Measurements from ENCODE around the gene PLD3.

PLD3 gene

DNA sequence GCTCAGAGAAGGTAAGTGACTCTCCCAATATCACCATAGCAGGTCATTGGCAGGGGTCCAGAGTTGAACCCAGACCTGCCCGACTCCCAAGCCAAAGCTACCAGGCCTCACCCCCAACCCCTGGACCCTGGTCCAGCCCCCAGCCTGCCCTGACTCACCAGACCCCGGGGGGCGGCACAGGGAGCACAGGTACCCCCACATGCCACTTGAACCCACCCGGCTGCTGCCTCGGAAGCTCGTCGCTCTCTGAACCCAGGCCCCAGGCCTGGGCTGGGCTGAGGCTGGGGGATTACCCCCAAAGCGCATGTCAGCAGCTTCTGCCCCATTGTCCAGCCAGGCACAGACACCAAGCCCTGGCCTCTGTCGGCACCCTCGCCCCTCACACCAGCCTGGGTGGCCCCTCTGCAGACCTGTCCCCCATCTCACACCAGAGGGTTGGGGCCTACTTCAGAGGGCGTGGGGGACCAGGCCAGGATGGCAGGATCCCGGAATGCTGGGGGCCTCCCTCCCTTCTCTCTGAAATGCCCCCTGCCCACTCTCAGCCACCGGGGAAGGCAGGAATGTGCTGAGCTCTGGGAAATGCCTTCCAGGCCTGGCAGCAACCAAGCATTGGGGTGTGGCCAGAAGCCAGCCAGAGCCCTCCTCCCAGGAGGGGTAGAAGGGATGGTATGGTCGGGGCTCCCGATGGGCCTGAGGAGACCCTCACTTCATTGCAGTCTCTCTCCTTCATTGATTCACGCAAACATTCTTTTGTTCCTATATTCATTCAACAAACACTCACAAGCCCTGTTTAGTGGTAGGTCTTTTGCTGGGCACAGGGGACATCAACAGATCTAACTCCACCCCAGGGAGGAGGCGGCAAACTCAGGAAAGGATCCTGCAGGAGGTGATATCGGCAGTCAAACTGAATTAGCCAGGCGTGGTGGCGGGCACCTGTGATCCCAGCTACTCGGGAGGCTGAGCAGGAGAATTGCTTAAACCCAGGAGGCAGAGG is 66.3 kb downstream of the PLD3 start:
- no peak for DNase-seq

DNA sequence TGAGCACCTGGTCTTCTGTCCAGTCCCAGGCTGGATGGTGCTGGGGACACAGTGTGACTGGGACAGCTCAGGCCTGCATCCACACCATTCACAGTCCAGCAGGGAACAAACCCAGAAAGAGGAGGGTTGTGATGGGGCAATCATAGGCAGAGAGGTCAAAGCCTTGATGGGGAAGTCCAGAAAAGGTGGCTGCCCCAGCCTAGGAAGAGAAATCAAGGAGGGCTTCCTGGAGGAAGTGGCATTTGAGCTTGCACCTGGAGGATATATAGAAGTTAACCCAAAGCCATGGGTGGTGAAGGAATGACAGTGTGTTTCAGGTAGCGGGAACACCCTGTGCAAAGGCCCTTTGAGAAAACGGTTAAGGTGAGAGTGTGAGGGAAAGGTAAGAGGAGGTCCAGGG is 67.3 kb downstream of the PLD3 start:
- DNase-seq, result no peak

DNA sequence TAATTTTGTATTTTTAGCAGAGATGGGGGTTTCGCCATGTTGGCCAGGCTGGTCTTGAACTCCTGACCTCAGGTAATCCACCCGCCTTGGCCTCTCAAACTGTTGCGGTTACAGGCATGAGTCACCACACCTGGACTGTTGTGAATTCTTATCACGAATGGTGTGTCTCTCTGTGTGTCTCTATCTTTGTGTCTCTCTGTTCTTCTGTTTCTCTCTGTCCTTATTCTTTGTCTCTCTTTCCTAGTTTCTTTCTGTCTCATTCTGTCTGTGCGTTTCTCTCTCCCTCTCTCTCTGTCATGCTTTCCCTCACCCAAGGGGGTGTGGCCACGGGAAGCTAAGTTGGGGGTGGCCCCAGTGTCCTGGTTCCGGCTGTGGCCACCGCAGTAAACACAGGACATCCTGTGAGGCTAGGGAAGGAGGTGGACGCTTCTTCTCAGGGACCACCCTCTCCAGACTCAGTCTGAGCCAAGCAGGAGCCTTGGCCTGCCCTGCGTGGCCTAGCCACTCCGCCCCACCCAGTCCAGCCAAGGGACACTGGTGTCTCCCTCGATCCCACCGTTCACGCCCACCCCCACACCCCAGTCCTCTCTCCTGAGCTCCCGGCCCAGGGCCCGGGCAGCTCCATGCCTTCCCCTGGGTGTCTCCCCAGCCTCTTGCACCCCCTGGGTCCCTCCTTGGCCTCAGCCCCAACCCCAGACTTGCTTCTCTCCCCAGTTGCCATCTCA is 68.6 kb downstream of the PLD3 start:
- DNase-seq, result no peak

DNA sequence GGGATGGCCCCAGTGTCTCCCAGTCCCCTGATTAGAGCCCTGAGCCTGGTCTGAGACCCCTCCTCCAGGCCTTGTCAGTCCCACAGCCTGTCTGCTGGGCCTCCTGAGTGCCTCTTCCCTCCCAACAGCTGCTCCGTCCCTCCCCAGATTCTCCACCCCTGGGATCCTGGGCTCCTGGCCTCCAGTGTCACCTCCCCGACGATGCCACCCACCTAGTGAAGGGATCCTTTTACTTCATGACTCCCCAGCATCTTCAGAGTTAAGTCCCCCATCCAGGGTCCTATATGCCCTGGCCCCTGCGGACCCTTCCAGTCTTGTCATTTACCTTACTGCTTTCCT is 69.1 kb downstream of the PLD3 start:
- no peak for DNase-seq

DNA sequence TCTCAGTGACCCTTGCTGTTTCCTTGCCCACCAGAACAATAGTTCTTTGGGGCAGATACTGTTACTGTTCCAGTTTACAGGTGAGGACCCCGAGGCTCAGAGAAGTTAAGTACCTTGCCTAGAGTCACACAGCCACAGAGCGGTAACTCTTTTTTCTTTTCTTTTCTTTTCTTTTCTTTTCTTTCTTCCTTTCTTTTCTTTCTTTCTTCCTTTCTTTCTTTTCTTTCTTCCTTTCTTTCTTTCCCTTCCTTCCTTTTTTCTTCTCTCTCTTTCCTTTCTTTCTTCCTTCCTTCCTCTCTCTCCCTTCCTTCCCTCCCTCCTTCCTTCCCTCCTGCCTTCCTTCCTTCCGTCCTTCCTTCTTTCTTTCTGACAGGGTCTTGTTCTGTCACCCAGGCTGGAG is 69.5 kb downstream of the PLD3 start:
- no peak for DNase-seq

DNA sequence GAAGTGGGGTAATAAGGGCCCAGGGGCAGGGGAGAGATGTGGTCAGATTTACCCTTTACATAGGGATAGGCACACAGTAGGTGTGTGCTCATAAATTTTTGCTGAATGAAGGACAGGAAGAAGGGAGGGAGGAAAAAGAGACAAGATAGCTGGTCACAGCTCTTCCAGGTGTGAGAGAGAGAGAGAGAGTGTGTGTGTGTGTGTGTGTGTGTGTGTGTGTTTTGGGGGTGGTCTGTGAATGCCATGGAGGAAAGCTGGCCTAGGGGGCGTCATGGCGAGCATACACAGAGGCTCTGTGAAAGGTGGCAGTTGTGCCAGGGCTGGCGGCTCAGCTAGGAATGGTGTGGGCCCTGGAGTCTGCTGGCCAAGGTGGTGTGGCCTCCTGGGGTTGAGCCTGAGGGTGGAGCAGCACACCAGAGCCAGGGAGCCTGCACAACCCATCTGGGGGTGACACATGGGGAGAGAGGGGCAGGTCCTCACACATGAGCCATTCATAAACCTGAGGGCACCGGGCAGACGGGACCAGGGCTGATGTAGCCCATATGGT is 70.6 kb downstream of the PLD3 start:
- DNase-seq, result no peak

DNA sequence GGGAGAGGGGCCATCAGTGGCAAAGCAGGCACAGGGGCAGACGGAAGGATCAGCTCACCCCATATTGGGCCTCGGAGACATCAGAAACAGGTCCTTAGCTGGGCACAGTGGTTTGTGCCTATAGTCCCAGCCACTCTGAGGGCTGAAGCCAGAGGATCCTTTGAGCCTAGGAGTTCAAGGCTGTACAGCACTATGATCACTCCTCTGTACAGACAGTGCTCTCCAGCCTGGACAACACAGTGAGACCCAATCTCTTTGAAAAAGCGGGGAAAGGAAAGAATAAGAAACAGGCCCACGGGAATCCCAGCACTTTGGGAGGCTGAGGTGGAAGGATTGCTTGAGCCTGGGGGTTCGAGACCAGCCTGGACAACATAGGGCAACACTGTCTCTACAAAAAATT is 71.3 kb downstream of the PLD3 start:
- DNase-seq, result no peak

DNA sequence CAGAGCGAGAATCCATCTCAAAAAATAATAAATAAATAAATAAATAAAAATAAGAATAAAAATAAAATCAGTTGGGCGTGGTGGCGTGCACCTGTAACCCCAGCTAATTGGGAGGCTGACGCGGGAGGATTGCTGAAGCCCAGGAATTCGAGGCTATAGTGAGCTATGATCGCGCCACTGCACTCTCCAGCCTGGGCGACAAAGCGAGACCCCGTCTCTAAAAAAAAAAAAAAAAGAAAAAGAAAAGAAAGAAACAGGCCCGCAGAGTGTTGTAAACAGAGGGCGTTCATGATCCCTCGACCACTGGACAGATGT is 71.9 kb downstream of the PLD3 start:
- no peak for DNase-seq

DNA sequence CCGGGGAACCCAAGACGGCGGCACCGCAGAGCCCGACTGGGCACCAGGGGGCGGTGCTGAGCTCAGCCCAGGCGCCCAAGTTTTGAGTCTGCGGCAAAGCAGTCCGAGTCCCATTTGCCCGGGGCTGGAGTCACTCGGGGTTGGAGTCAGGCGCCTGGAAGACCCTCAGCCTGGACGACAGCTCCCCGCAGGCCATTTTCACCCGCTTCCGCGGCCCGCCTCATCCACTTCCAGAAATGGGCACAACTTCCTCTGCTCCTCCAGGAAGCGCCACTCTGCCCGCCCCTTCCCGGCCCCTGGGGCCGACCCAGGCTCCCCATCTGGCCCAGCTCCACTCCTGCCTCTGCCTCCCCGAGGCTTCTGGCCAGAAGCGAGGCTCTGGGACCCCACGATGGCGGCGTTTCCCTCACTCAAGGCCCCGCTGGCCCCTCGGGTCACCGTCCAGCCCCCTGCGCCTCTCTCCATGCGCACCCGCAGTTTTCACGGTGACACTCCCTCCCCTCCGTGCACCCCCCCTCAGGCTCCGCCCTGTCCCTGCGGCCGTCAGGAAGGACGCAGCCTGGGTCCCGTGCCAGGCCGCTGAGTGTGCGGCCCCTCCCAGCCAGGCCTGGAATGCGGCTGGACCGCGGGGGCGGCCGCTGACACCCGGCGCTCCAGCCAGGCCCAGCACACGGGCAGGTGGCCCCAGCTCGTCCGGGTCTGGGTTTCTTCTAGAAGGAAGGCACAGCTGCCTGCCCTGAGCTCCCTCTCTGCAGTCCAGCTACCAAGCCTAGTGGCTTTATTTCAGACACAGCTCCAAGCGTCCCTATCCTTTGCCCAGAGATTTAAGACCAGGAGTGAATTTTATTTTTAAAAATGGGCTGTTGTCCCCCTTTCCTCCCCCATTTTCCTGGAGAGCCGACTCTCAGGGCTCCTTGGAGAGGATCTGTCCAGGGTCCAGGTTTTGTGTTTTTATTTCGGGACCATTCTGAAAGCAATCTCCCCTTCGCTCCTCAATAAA is 72.6 kb downstream of the PLD3 start:
- DNase-seq, result peak; percentile 97

DNA sequence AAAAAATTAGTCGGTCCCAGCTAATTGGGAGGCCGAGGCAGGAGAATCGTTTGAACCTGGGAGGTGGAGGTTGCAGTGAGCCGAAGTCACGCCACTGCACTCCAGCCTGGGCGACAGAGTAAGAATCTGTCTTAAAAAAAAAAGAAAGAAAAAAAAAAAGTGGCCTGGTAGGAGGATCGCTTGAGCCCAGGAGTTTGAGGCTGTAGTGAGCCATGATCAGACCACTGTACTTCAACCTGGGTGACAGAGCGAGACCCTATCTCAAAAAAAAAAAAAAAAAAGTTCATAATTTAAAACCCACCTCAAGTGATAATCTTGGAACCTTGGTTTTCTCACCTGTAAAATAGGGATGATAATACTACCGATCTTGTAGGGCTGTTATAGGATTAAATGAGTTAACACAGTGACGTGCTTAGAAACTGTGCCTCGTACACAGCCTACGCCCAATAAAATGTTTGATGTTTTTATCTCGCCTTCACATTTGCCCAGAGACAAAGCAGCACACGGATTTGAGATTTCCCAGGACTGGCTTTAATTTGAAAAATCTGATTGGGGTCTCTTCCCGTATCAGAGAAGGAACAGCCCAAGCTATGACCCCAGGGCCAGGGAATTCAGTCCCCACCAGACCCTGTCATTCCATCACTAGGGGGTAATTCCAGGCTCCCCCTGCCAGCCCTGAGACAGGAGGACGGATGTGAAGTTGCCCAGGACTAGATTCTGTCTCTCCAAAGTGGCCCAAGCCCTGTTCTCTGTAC is 73.7 kb downstream of the PLD3 start:
- no peak for DNase-seq

DNA sequence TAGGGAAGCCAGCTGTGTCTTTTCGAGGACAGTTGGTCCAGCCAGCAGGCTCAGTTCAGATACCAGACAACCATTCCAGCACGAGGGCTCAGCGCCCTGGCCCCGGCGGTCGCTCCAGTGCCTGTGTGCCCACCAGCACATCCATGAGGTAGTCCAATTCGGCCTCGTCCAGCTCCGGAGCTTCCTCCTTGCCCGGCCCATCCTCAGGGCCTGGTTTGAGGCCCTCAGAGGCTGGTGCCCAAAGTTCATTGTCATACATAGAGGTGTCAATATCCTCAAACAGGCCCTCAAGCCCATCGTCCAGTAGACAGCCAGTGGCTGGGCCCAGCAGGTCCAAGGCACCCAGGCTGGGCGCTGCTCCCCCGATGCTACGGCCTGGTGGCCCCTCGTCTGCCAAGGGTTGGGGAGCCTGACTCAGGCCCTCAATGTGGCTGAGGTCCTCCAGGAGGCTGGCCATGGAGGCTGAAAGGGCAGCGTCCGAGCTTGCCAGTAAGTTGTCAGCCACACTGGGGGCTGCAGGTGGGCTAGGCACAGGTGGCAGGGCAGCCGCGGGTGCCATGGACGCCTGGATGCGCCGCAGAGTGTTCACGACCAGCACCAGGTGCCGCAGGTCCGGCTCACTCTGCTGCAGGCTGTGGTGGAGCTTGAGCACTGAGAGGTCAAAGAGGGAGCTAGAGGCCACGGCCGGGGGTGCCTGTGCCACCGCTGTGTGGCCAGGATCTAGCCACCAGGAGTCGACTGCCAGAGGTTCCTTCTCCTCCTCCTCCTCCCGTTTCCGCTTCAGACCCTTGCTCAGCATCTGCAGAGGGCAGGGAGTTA is 74.5 kb downstream of the PLD3 start:
- DNase-seq, result no peak

DNA sequence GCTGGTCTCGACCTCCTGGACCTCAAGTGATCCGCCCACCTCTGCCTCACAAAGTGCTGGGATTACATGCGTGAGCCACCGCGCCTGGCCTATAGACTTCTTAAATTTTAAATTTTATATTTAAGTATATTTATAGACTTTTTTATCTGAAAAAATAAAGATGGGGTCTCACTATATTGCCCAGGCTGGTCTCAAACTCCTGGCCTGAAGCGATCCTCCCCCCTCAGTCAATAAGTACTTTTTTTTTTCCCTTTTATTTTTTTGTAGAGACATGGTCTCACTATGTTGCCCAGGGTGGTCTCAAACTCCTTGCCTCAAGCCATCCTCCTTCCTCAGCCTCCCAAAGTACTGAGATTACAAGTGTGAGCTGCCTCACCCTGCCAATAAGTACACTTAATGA is 75.4 kb downstream of the PLD3 start:
- DNase-seq, result no peak

DNA sequence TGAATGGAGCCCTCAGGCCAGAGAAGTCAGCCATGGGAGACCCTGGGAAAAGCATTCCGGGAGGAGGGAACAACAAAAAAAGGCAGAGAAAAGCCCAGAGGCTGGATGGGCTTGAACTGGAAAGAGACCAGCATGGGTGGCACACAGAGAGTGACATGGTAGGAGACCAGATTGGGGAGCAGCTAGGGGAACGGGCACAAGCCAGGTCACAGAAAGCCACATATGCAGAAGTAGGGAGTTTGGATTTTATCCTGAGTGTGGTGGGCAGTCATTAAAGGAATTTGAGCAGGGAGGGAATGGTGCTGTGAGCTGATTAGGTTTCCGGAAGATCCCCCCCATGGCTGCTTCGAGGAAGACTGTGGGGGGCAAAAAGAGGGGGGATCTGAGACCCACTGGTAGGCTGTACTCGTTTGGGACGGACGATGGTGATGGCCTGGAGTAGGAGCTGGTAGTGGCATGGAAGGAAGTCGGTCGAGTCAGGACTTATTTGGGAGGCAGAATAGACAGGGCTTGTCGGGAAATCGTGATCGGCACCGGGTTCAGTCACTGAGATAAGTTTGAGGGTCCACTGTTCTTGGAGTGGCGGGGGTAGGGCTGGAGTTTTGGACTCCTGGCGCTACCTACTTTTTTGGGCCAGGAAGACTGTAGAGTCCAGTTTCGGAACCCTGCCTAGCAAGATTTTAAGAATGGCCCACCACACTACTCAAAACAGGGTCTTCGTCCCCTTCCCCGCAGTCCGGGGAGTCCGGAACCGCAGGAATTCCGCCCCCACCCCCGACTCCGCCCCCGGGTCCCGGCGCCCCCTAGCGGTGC is 76.3 kb downstream of the PLD3 start:
- peak; percentile 54 for DNase-seq

DNA sequence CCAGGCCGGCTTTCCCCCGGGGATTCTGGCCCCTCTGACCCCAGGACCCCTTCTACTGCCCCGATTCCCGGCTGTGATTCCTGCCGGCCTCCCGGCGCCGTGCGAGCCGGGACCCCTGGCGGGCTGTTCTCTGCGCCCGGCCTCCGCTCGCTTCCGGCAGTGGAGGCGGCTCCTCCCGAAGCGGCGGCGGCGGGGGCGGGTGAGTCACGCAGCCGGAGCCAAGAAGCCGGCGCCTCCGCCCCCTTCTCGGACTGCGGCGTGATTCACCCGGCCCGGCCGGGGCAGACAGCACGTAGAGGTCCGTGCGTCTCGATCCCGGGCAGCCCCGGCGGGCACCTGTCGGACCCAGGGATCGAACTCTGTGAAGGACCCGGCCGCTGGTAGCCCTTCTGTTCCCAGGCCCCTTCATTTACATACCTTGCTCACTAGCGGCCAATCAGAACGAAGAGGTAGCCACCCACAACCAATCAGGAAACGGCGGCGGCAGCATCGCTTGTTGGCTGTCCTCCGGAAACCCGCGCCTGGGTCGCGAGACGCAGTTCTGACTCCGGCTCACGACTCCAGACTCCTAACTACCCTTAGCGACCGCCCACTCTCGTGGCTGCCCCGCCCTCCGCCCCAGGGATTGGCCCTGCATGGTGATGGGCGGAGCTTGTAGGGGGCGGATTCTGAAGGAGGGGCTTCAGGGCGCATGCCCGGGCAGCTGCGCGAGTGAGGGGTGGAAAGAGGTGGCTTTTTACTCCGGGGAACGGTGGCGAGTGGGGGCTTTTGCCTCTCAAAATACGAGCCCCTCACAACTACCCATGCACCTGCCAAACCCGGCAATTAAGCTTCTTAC is 77.2 kb downstream of the PLD3 start, which contains the start of gene SERTAD1:
Gene SERTAD1, minus strand, starts transcription at position 543 of the 838 bp plus-strand sequence. CDS start 2,446 bp downstream, outside the sequence.
- peak; percentile 100 for DNase-seq

All from DMS53 (cell line).